A204.1 (cell line): ENCODE results near the gene CSNK1D.

ENCODE experiments used
- FAIRE-seq: peaks from 2 replicates; lab custom pipeline; 2012; peaks lifted over from hg19 to GRCh38; lab: Jason Lieb, UNC

The CSNK1D gene

GRCh38 chr17:82310877-82311276 lies 37.4 kb upstream of the CSNK1D start:
- FAIRE-seq: no peak

- no peak for FAIRE-seq
Measured at GRCh38 chr17:82309656-82310570, 36.4 kb upstream of the CSNK1D start.

GRCh38 chr17:82305727-82306300 lies 32.3 kb upstream of the CSNK1D start:
- no peak for FAIRE-seq

- FAIRE-seq: no peak
Measured at GRCh38 chr17:82304826-82305726, 31.6 kb upstream of the CSNK1D start.

- FAIRE-seq: no peak
Measured at GRCh38 chr17:82303944-82304808, 30.7 kb upstream of the CSNK1D start.

DNA sequence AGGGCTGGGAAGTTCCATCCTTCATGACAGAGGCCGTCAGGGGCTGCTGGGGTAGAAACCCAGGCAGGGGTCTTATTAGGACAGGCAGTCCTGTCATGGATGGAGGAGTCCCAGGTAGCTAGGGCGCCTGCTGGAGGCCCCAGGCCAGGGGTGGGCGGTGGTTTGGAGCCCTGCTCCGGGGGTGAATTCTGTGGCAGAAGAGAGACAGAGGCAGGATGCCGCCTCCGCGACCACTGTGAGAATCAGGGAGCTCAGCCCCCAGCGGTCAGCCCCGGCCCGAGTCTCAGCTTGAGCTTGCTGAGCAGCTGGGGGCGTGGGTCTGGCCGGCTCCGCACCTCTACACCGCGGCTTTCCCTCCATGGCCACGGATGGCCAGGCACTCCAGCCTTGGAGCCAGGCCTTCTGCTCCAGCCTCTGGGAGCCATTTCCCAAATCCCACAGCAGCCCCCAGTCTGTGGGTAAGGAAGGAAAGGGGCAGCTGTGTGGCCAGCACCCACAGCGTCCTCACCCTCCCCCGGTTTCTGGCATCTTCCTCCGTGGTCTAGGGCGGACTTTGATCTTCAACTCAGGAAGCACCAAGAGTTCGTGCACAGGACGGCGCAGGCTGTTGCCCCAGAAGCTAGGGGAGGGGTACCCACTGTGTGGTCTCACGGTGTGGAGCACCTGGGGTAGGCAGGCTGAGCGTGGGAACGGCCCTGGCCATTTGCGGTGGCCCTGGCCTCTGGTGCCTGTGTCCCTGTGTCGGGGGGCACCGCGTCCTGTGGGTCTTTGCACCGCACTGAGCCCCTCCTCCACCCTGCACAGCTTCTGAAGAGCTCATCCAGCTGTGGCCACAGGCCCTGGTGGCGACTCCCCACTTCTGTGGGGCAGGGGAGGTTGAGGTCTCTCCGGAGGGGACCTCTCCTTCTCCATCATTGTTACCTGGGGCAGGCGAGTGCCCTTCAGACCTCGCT lies 29.8 kb upstream of the CSNK1D start:
- FAIRE-seq: no peak

GRCh38 chr17:82302568-82302963 lies 29.1 kb upstream of the CSNK1D start:
- no peak for FAIRE-seq

DNA sequence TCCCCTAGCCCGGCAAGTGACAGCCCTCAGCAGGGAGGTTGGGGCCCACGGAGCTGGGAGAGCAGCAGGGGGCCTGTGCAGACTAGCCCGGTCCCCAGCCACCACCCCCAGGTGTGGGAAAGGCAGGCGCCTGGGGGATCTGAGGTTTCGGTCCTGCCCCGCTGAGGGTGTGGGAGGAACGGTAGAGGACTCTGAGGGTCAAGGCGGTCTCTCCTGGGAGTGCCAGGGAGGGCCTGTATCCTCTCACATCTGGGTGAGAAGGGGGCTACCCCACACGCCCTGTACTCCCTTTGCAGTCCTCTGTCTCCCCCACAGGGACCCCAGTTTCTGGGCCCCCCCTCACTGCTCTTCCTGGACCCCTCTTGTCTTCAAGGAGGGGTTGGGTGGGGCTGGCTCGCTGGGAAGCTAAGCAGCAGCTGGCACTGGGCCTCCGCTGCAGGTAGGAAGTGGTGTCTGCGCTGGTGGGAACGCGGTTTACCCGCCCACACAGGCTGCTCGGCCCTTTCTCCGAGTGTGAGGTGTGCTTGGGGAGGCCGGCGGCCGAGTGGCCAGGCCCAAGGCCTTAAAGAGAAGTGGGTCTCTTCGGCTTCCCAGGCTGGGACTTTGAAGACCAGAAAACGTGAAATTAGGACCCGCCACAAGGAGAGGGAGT lies 28.5 kb upstream of the CSNK1D start:
- no peak for FAIRE-seq

DNA sequence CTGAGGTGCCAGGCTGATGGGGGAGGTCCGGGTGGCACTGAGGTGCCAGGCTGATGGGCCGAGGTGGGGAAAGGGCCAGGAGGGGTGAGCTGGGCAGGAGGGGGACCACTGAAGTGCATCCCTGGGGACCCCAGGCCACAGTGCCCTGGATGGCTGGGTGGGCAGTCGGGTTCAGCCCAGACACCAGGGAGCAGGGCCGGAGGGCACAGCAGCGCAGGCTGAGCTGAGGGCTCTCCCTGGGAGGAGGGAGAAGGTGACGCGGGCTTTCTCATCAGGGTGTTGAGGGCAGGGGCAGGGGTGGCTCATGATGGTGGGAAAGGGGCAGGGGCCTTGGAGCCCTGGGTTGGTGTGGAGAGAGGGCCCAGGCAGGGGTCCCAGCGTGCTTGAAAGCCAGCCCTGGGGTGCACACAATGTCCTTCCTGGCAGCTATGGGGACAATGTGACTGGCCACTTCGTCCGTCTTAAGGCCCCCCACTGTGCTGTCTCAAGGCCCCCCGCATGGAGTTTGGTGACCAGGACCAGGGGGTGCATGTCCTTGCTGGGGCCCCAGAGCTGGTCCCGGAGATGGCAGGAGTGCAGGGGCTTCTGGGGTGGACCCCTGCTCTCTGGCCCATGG lies 27.9 kb upstream of the CSNK1D start:
- FAIRE-seq: no peak

- no peak for FAIRE-seq
Measured at GRCh38 chr17:82300707-82301270, 27.3 kb upstream of the CSNK1D start.

- no peak for FAIRE-seq
Measured at GRCh38 chr17:82300228-82300627, 26.7 kb upstream of the CSNK1D start.

- no peak for FAIRE-seq
Measured at GRCh38 chr17:82299452-82299851, 26.0 kb upstream of the CSNK1D start.

DNA sequence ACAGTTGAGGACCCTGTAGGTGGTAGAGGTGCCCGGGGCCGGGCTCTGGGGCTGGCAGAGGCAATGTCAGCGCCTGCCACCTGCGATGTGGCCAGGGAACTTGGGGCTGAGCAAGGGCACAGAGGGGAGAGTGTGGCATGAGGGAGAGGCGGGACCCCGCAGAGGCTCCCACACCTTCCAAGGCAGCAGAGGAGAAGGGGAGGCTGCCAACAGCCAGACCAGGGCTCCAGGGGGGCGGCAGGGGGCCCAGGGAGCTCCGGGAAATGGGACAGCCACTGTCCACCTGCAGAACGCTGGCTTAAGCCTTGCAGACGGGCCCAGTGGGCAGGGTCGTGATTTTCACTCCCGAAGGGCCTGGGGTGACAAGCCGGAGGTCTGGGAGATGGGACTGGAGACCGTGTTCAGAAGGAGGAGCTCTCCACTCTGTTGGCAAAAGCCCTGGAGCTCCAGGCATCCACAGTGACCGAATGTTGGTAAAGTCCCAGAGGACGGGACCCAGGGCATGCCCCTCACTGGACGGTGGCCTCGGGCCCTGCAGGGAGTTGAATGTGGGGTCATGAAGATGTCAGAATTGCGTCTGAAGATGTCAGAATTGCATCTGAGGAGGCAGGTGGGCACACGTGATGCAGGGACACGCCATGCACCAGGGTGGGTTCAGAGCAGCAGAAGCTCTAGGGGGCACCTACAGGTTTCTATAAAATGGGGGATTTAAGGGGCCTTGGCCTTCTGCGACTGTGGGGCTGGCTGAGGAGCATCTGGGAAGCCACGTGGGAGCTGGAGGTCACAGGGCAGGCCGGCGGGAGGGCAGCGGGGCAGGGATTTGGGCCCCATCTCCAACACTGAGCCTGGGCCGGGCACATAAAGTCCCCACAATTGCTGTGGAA lies 25.3 kb upstream of the CSNK1D start:
- no peak for FAIRE-seq

DNA sequence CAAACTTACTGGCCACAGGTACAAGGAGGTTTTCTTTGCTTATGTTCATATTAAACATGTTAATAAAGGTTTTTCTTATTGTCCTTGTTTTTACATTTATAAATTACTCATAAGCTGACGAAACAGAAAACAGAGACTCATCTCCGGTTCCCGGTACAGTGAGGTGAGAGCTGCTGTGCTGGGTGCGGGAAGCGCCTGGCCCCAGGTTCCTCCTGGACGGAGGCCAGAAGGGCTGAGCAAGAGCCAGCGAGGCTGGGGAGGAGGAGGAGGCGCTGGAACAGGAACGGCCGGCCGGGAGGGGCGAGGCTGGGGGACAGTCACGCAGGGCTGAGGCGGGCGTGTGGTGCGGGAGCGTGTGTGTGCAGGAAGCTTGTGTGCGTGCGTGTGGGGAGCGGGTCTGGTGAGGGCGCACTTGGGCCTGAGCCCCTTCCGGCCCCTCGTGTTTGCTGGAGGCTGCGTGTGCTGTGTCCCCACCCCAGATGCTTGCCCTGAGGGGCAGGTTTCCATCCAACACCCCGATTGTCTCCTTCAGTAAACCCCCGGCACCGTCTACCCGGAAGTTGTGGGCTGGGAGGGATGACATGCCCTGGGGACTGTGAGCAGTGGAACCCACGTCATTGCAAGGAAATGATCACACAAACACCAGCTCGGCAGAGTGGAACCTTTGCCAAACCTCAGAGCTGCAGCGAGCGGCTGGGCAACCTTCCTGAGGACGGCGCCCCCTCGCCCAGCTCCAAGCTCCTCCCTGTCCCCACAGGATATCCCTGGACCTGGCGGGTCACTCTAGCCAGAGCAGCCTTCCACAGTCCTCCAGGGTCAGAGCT lies 24.4 kb upstream of the CSNK1D start:
- no peak for FAIRE-seq

DNA sequence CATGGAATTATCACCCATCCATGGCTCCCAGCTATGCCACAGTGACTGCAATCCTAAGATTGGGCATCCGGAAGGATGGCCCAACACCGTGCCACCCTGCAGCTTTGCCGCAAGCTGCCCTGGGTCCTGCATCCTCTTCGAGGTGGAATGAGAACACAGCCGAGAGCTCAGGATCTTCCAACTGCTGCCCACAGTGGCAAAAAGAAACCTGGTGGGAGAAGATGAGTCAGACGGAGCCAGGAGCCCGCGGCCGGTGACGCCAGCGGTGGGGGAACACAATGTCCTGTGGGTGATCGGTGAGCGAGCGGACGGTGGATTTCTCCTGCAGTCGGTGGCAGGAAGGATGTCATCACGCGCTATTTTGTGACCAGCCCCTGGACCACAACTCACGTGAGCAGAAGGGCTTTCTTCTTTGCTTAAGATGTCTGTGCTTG lies 23.8 kb upstream of the CSNK1D start:
- no peak for FAIRE-seq

DNA sequence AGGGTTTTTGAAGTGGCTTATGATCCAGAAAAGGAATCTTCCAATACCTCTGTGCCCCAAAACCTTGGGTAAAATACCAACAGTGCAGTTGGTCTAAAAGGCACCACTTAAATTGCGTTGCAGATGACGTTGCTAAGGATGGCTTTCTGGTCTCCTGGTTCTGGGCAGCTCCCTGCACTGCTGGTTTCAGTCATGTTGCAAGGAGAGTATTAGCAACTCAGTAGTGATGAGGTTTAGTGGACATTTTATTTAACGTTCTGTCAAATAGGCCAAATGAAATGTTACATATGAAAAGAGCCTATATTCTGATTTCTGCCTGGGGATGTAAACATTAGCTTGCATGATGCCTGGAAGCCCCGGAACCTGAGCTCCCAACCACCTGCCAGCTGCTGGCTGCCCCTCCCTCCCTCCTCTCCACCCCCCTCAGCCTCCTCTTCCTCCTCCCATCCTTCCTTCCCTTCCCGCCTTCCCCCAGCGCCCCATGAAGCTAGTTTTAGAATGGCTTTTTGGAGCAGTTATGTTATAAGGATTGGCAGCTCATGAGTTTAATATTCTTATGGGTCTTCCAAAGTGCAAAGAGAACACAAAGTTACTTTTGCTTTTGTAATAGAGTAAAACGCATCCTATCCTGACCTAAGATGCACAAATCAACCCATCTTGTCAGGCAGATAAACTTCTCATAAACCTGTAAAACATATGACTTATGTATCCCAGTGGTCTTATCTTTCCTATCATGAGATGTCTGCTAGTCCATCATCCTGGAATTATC lies 23.2 kb upstream of the CSNK1D start:
- no peak for FAIRE-seq

DNA sequence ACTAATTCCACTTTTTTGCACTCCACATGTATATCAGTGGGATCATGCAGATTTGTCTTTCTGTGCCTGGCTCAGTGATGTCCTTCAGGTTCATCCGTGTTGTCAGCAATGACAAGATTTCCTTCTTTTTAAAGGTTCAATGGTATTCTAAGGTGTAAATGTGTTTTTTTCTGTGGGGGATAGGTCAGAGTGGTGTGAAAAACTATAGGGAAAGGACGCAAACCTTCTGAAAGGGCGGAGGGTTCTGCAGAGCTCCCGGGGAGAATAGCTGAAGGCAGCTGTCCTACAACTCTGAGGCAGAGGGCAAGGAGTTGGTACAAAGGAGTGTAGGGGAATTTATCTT lies 21.9 kb upstream of the CSNK1D start:
- no peak for FAIRE-seq
